ENCODE measurements around the gene STK26.
"Not testable (repeated sequence)": the region's sequence is repeated elsewhere in the genome, so short reads cannot be mapped to it uniquely, and the experiment has no call there.

STK26 gene

GRCh38 chrX:132037479-132037993 is 14.4 kb downstream of the STK26 start:
- no peak for DNase-seq (ENCODE audit: low spot score)

GRCh38 chrX:132040066-132040465 is 17.0 kb downstream of the STK26 start:
- no peak for DNase-seq (ENCODE audit: low spot score)

- DNase-seq (ENCODE audit: low spot score): no peak
These were observed 17.9 kb downstream of the STK26 start for GRCh38 chrX:132041015-132041414.

- DNase-seq (ENCODE audit: low spot score): no peak
These were observed 20.9 kb downstream of the STK26 start for GRCh38 chrX:132043977-132044376.

- no peak for DNase-seq (ENCODE audit: low spot score)
These were observed 21.9 kb downstream of the STK26 start for GRCh38 chrX:132044953-132045352.

GRCh38 chrX:132045456-132045855 is 22.4 kb downstream of the STK26 start:
- DNase-seq (ENCODE audit: low spot score): no peak

- DNase-seq (ENCODE audit: low spot score): no peak
These were observed 23.4 kb downstream of the STK26 start for GRCh38 chrX:132046533-132046932.

- DNase-seq (ENCODE audit: low spot score): not testable (repeated sequence)
These were observed 28.7 kb downstream of the STK26 start for GRCh38 chrX:132051778-132052177.

- no peak for DNase-seq (ENCODE audit: low spot score)
These were observed 34.9 kb downstream of the STK26 start for GRCh38 chrX:132058050-132058449.

- DNase-seq (ENCODE audit: low spot score): no peak
These were observed 35.9 kb downstream of the STK26 start for GRCh38 chrX:132058975-132059374.

- no peak for DNase-seq (ENCODE audit: low spot score)
These were observed 37.0 kb downstream of the STK26 start for GRCh38 chrX:132059973-132060540.

- DNase-seq (ENCODE audit: low spot score): no peak
These were observed 40.2 kb downstream of the STK26 start for GRCh38 chrX:132063334-132063733.

- DNase-seq (ENCODE audit: low spot score): peak; percentile 0
These were observed 40.8 kb downstream of the STK26 start for GRCh38 chrX:132063862-132064261.

- no peak for DNase-seq (ENCODE audit: low spot score)
These were observed 45.3 kb downstream of the STK26 start for GRCh38 chrX:132068405-132068804.

GRCh38 chrX:132071254-132071653 is 48.2 kb downstream of the STK26 start:
- DNase-seq (ENCODE audit: low spot score): peak; percentile 2

- DNase-seq (ENCODE audit: low spot score): no peak
These were observed 54.3 kb downstream of the STK26 start for GRCh38 chrX:132077414-132077813.

- no peak for DNase-seq (ENCODE audit: low spot score)
These were observed 54.8 kb downstream of the STK26 start for GRCh38 chrX:132077912-132078311.

GRCh38 chrX:132085786-132086185 is 62.7 kb downstream of the STK26 start:
- no peak for DNase-seq (ENCODE audit: low spot score)

- no peak for DNase-seq (ENCODE audit: low spot score)
These were observed 63.6 kb downstream of the STK26 start for GRCh38 chrX:132086672-132087071.

- no peak for DNase-seq (ENCODE audit: low spot score)
These were observed 65.8 kb downstream of the STK26 start for GRCh38 chrX:132088864-132089263.

GRCh38 chrX:132090403-132091159 is 67.5 kb downstream of the STK26 start:
- DNase-seq (ENCODE audit: low spot score): no peak

GRCh38 chrX:132092439-132093065 is 69.5 kb downstream of the STK26 start:
- peak; percentile 37 for DNase-seq (ENCODE audit: low spot score)

- no peak for DNase-seq (ENCODE audit: low spot score)
These were observed 70.2 kb downstream of the STK26 start for GRCh38 chrX:132093239-132093860.
